HCT116 (cell line): ENCODE measurements around the gene EIF3F. TPM values are rescaled to one million over a fixed set of nuclear protein-coding genes. Genes with fewer than 3 reads are reported as not detected.

Experiments
- ATAC-seq: fragments of 200-7000 bp; cut with Tn5 transposase; 2 replicates; pipeline ENCODE4 v1.9.1; 2020; ENCODE audit warnings: mild to moderate bottlenecking, moderate library complexity
- BruUV-seq: library from RNA; stranded (reverse); fragments of 400-500 nt; replicated peaks from 2 replicates; lab custom pipeline; 2021; lab: Mats Ljungman, UMichigan
- CTCF ChIA-PET: fragments of 300-600 bp; sonication (Branson Sonifier 250); formaldehyde crosslinking; loops from one replicate; lab custom pipeline; 2021; ENCODE audit warnings: antibody characterized with exemption; lab: Charles Lee
- POLR2A ChIA-PET: fragments of 300-600, 350-600 bp; sonication (Branson Sonifier 250); formaldehyde crosslinking; loops from one replicate; lab custom pipeline; 2021; ENCODE audit warnings: antibody characterized with exemption; lab: Charles Lee
- RAD21 ChIA-PET, 2 experiments: fragments of 300-600 bp; sonication (Branson Sonifier 250); formaldehyde crosslinking; loops; one replicate each; lab custom pipeline; 2023; ENCODE audit warnings: low total read pairs in 2 of 2; ENCODE audit not compliant: uncharacterized antibody in 2 of 2, unreplicated experiment in 2 of 2, low non-redundant PET in 1 of 2; lab: Charles Lee
- DNase-seq: peaks from one replicate; pipeline ENCODE4 v3.0.0-alpha.2; 2010; ENCODE audit warnings: low read depth, low spot score
- H2AFZ ChIP-seq: fragments of 200-600 bp; shearing (Covaris generic), sonication (generic); 2 replicates; pipeline ENCODE4 v1.6.1; 2017; ENCODE audit warnings: low read depth, mixed run types, mixed read lengths, antibody characterized with exemption, low read length; ENCODE audit not compliant: poor library complexity, severe bottlenecking
- H3K27ac ChIP-seq: 2 replicates; pipeline ENCODE4 v1.5.1; 2012; ENCODE audit warnings: low read depth, low read length
- H3K27me3 ChIP-seq: fragments of 200-600 bp; sonication (generic); 2 replicates; pipeline ENCODE4 v1.6.1; 2016; ENCODE audit warnings: mixed run types, low read length, mixed read lengths; ENCODE audit not compliant: insufficient read depth
- H3K36me3 ChIP-seq, 2 experiments: fragments of 200-500 bp in 1 of 2; fragments of 200-600 bp in 1 of 2; sonication (Bioruptor generic) in 1 of 2; sonication (generic) in 1 of 2; 2 replicates each; pipeline versions ENCODE4 v1.5.1 to v1.6.1; 2014 to 2016; ENCODE audit warnings: low read length in 2 of 2, inconsistent platforms in 1 of 2, mixed read lengths in 1 of 2, mixed run types in 1 of 2; ENCODE audit not compliant: insufficient read depth in 2 of 2, control insufficient read depth in 1 of 2
- H3K4me1 ChIP-seq, 2 experiments: fragments of 200-600 bp in 1 of 2; sonication (generic) in 1 of 2; 2 replicates each; pipeline versions ENCODE4 v1.5.1 to v1.6.1; 2012 to 2017; ENCODE audit warnings: low read length in 2 of 2, inconsistent platforms in 1 of 2, mild to moderate bottlenecking in 1 of 2, mixed read lengths in 1 of 2, mixed run types in 1 of 2, moderate library complexity in 1 of 2; ENCODE audit not compliant: insufficient read depth in 2 of 2, control insufficient read depth in 1 of 2
- H3K4me2 ChIP-seq: fragments of 200-600 bp; sonication (generic); 2 replicates; pipeline ENCODE4 v1.6.1; 2017; ENCODE audit warnings: mixed run types, low read length, mixed read lengths
- H3K4me3 ChIP-seq, 2 experiments: fragments of 200-600 bp in 1 of 2; sonication (generic) in 1 of 2; replicated peaks in 1 of 2; 2 replicates each; pipeline ENCODE4 v1.5.1; 2011 to 2016; ENCODE audit warnings: low read length in 2 of 2, control low read depth in 1 of 2, low read depth in 1 of 2, mild to moderate bottlenecking in 1 of 2, mixed read lengths in 1 of 2, mixed run types in 1 of 2
- H3K79me2 ChIP-seq: fragments of 200-600 bp; sonication (generic); 2 replicates; pipeline ENCODE4 v1.6.1; 2017; ENCODE audit warnings: mild to moderate bottlenecking, mixed run types, low read length, moderate library complexity, mixed read lengths; ENCODE audit not compliant: insufficient read depth
- H3K9ac ChIP-seq: fragments of 200-600 bp; sonication (generic); 2 replicates; pipeline ENCODE4 v1.6.1; 2016; ENCODE audit warnings: low read length, mixed read lengths
- H3K9me2 ChIP-seq: fragments of 200-600 bp; sonication (generic), shearing (Covaris generic); 2 replicates; pipeline ENCODE4 v1.6.1; 2017; ENCODE audit warnings: mixed run types, mild to moderate bottlenecking, moderate library complexity; ENCODE audit not compliant: insufficient read depth
- H3K9me3 ChIP-seq, 2 experiments: fragments of 200-500 bp in 1 of 2; fragments of 200-600 bp in 1 of 2; sonication (Bioruptor generic) in 1 of 2; sonication (generic) in 1 of 2; 2 replicates each; pipeline ENCODE4 v1.6.1; 2014 to 2017; ENCODE audit warnings: low read length in 2 of 2, mixed read lengths in 2 of 2, inconsistent platforms in 1 of 2, low read depth in 1 of 2, mild to moderate bottlenecking in 1 of 2, mixed run types in 1 of 2, moderate library complexity in 1 of 2; ENCODE audit not compliant: control insufficient read depth in 1 of 2, insufficient read depth in 1 of 2
- H4K20me1 ChIP-seq: fragments of 200-600 bp; sonication (generic), shearing (Covaris generic); 2 replicates; pipeline ENCODE4 v1.6.1; 2017; ENCODE audit warnings: mixed run types, mild to moderate bottlenecking, moderate library complexity; ENCODE audit not compliant: insufficient read depth
- CBX3 ChIP-seq: IDR thresholded peaks from 2 replicates; pipeline ENCODE4 v1.6.1; 2012; ENCODE audit warnings: low read depth
- EGR1 ChIP-seq: IDR thresholded peaks from 2 replicates; pipeline ENCODE4 v1.6.1; 2012; ENCODE audit warnings: low read depth
- FOSL1 ChIP-seq: IDR thresholded peaks from 2 replicates; pipeline ENCODE4 v1.6.1; 2012; ENCODE audit warnings: low read depth
- JUND ChIP-seq: IDR thresholded peaks from 2 replicates; pipeline ENCODE4 v1.6.1; 2012
- MAX ChIP-seq: IDR thresholded peaks from 2 replicates; pipeline ENCODE4 v1.6.1; 2012
- RAD21 ChIP-seq: IDR thresholded peaks from 2 replicates; pipeline ENCODE4 v1.6.1; 2012; ENCODE audit warnings: low read depth, mild to moderate bottlenecking
- REST ChIP-seq: IDR thresholded peaks from 2 replicates; pipeline ENCODE4 v1.6.1; 2012; ENCODE audit warnings: low read depth
- TCF7L2 ChIP-seq: IDR thresholded peaks from 2 replicates; pipeline ENCODE4 v1.7.0; 2011; ENCODE audit warnings: borderline replicate concordance, inconsistent platforms; ENCODE audit not compliant: insufficient read depth, insufficient read length; ENCODE audit errors: extremely low read depth
- YY1 ChIP-seq: IDR thresholded peaks from 2 replicates; pipeline ENCODE4 v1.6.1; 2011; ENCODE audit warnings: low read length, low read depth, moderate library complexity, mild to moderate bottlenecking; ENCODE audit not compliant: insufficient replicate concordance; ENCODE audit errors: extremely low read depth
- ZFX ChIP-seq: fragments of 450-650 bp; IDR thresholded peaks from 2 replicates; pipeline ENCODE4 v1.6.1; 2017
- ZNF274 ChIP-seq: fragments of 200-500 bp; sonication (Bioruptor generic); IDR thresholded peaks from 2 replicates; pipeline ENCODE4 v1.6.1; 2014; ENCODE audit warnings: mild to moderate bottlenecking, low read depth, low read length, inconsistent platforms
- intact Hi-C: fragments of 100-400 bp; cut with micrococcal nuclease; formaldehyde crosslinking; loops from 2 replicates; pipeline ENCODE4 v1.10.0; 2022
- total RNA-seq: library from RNA; stranded (reverse); gene quantifications from one replicate; pipeline ENCODE4 v1.2.1, GENCODE V29; 2021; ENCODE audit not compliant: unreplicated experiment
- TF ChIP-seq, protein P1 (sequence below): IDR thresholded peaks from 2 replicates; pipeline ENCODE4 v1.6.1; 2012
- TF ChIP-seq, protein P2 (sequence below), 3 experiments: fragments of 200-600 bp in 1 of 3; sonication (generic) in 1 of 3; IDR thresholded peaks in 2 of 3; conservative IDR thresholded peaks in 1 of 3; 2 replicates each; pipeline ENCODE4 v1.5.1; 2012 to 2017; ENCODE audit warnings: low read depth in 2 of 3, low read length in 2 of 3, antibody characterized with exemption in 1 of 3, borderline replicate concordance in 1 of 3, control low read depth in 1 of 3, mild to moderate bottlenecking in 1 of 3, mixed read lengths in 1 of 3, mixed run types in 1 of 3, moderate library complexity in 1 of 3; ENCODE audit not compliant: insufficient read depth in 1 of 3

Gene EIF3F
- total RNA-seq, 1 experiment from 2014 or later: 313 TPM

- Histone ChIP-seq H3K4me2 (no peak overlapping the region), H3K36me3 (peaks cover 35 to 40% of the 10 kb centered on the region in 2 experiments), H3K9me2 (no peaks in the 10 kb centered on the region), H3K27ac (no peak overlapping the region), H3K27me3 (no peaks in the 10 kb centered on the region), H3K4me3 (no peak overlapping the region), H3K9ac (no peak overlapping the region), H2AFZ (no peak overlapping the region), H3K9me3 (no peaks in the 10 kb centered on the region), H4K20me1 (no peaks in the 10 kb centered on the region), H3K79me2 (no peaks in the 10 kb centered on the region), H3K4me1 (no peaks in the 10 kb centered on the region)
- intact Hi-C loops: no loop called here
- DNase-seq: no peak
- BruUV-seq: no TSS peak
- ChIA-PET POLR2A (no interaction called here), RAD21 (no interaction called here), CTCF (interaction anchor here (1.3 kb wide), 1 partner anchor 99 kb away, joined by 3 read pairs; no protein-coding TSS in a partner anchor)
- no peak for ATAC-seq
- no peak for TF ChIP-seq FOSL1
- TF ChIP-seq, protein P1, sequence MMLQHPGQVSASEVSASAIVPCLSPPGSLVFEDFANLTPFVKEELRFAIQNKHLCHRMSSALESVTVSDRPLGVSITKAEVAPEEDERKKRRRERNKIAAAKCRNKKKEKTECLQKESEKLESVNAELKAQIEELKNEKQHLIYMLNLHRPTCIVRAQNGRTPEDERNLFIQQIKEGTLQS: no peak
- no peak for TF ChIP-seq CBX3
- no peak for TF ChIP-seq TCF7L2
- no peak for TF ChIP-seq JUND
- no peak for TF ChIP-seq MAX
- TF ChIP-seq ZFX: no peak
- TF ChIP-seq EGR1: no peak
- no peak for TF ChIP-seq YY1
- TF ChIP-seq REST: no peak
- TF ChIP-seq ZNF274: no peak
- no peak for TF ChIP-seq RAD21
- TF ChIP-seq, protein P2, sequence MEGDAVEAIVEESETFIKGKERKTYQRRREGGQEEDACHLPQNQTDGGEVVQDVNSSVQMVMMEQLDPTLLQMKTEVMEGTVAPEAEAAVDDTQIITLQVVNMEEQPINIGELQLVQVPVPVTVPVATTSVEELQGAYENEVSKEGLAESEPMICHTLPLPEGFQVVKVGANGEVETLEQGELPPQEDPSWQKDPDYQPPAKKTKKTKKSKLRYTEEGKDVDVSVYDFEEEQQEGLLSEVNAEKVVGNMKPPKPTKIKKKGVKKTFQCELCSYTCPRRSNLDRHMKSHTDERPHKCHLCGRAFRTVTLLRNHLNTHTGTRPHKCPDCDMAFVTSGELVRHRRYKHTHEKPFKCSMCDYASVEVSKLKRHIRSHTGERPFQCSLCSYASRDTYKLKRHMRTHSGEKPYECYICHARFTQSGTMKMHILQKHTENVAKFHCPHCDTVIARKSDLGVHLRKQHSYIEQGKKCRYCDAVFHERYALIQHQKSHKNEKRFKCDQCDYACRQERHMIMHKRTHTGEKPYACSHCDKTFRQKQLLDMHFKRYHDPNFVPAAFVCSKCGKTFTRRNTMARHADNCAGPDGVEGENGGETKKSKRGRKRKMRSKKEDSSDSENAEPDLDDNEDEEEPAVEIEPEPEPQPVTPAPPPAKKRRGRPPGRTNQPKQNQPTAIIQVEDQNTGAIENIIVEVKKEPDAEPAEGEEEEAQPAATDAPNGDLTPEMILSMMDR (IDR thresholded peaks at IDR 0.05 in 2 of 3, conservative IDR thresholded peaks at IDR 0.05 in 1 of 3; ENCODE audit: borderline replicate concordance in 1 of 3, insufficient read depth in 1 of 3, low read depth in 2 of 3, low read length in 2 of 3): no peak
Observed at GRCh38 chr11:8000390-8000789, 13.3 kb downstream of the EIF3F start.
